BE2C (cell line): ENCODE data around the gene SUOX.
"Not testable (repeated sequence)": the region's sequence is repeated elsewhere in the genome, so short reads cannot be mapped to it uniquely, and the experiment has no call there.

ENCODE experiments used
- DNase-seq: peaks from one replicate; pipeline ENCODE4 v3.0.0-alpha.2; 2020
- H3K27me3 ChIP-seq: fragments of 250-450 bp; sonication (Bioruptor Pico); 2 replicates; pipeline ENCODE4 v1.5.1; 2020; ENCODE audit warnings: mild to moderate bottlenecking
- H3K36me3 ChIP-seq: fragments of 250-450 bp; sonication (Bioruptor Pico); 2 replicates; pipeline ENCODE4 v1.5.1; 2020; ENCODE audit warnings: mild to moderate bottlenecking
- H3K4me1 ChIP-seq: fragments of 250-450 bp; sonication (Bioruptor Pico); 2 replicates; pipeline ENCODE4 v1.5.1; 2020
- H3K4me3 ChIP-seq: 2 replicates; pipeline ENCODE4 v1.5.1; 2011; ENCODE audit warnings: low read depth, low read length
- H3K9me3 ChIP-seq: fragments of 250-450 bp; sonication (Bioruptor Pico); 2 replicates; pipeline ENCODE4 v1.5.1; 2020
- TF ChIP-seq, protein P1 (sequence below): IDR thresholded peaks from 2 replicates; pipeline ENCODE4 v1.5.1; 2012; ENCODE audit warnings: mild to moderate bottlenecking, low read depth, low read length

The SUOX gene

DNA sequence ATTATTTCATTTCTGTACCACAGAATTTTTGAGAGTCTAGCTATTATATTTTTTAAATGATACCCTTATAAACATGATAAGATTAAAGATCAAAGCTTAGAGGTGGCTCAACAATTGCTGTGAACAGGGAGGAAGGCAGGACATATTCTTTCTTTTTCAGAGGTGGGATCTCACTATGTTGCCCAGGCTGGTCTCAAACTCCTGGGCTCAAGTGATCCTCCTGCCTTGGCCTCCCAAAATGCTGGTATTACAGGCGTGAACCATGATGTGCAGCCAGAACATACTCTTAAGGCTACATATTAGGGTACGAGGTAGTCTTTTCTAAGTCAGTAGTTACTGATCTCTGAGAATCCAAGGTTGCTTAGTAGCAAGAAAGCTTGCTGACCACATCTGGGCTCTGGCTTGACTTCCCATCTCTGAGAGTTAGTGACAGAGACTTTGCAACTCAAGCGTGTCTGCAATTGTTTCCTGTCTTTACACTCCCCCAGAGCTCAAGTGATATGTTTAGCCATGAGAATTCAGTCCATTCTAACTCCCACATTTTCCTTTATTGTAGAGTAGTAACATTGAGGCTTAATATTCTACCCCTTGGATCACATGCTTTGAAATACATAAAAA lies 14.6 kb upstream of the SUOX start:
- Histone ChIP-seq H3K27me3 (no peaks in the 10 kb centered on the region), H3K36me3 (no peaks in the 10 kb centered on the region), H3K4me3 (no peak overlapping the region), H3K4me1 (no peaks in the 10 kb centered on the region), H3K9me3 (no peaks in the 10 kb centered on the region)
- TF ChIP-seq, protein P1, sequence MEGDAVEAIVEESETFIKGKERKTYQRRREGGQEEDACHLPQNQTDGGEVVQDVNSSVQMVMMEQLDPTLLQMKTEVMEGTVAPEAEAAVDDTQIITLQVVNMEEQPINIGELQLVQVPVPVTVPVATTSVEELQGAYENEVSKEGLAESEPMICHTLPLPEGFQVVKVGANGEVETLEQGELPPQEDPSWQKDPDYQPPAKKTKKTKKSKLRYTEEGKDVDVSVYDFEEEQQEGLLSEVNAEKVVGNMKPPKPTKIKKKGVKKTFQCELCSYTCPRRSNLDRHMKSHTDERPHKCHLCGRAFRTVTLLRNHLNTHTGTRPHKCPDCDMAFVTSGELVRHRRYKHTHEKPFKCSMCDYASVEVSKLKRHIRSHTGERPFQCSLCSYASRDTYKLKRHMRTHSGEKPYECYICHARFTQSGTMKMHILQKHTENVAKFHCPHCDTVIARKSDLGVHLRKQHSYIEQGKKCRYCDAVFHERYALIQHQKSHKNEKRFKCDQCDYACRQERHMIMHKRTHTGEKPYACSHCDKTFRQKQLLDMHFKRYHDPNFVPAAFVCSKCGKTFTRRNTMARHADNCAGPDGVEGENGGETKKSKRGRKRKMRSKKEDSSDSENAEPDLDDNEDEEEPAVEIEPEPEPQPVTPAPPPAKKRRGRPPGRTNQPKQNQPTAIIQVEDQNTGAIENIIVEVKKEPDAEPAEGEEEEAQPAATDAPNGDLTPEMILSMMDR: no peak
- DNase-seq: no peak

- Histone ChIP-seq H3K4me1 (no peaks in the 10 kb centered on the region), H3K36me3 (peaks cover 6% of the 10 kb centered on the region; the same call in 1 of the 2 replicates)
Measured at GRCh38 chr12:55983232-55983842, 13.7 kb upstream of the SUOX start.

DNA sequence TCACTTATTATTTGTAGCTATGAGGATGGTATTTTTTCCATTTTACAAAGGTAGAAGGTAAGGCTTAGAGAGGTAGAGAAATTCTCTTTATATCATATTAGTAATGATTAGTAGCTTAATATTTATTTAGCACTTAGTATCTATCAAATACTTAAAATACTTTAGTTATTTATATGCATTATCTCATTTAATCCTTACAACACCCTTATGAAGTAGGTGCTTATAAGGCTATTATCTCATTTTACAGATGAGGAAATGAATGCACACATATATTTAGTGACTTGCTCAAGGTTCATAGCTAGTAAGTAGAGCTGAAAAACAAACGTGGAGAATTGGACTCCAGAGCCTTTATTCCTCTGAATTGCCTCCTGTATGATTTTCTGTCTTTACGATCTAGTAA lies 12.2 kb upstream of the SUOX start:
- peaks cover 13% of the 10 kb centered on the region for H3K36me3 ChIP-seq
- no peaks in the 10 kb centered on the region for H3K4me1 ChIP-seq
- TF ChIP-seq, protein P1: no peak
- H3K9me3 ChIP-seq: no peaks in the 10 kb centered on the region
- no peaks in the 10 kb centered on the region for H3K27me3 ChIP-seq
- H3K4me3 ChIP-seq: no peak overlapping the region
- DNase-seq: no peak

More at GRCh38 chr12:55983232-55983842, 13.7 kb upstream of the SUOX start:
- no peak for DNase-seq
- H3K9me3 ChIP-seq: no peaks in the 10 kb centered on the region
- TF ChIP-seq, protein P1: no peak
- no peak overlapping the region for H3K4me3 ChIP-seq
- no peaks in the 10 kb centered on the region for H3K27me3 ChIP-seq

GRCh38 chr12:55985341-55985740 lies 11.7 kb upstream of the SUOX start:
- TF ChIP-seq, protein P1: no peak
- H3K9me3 ChIP-seq: no peaks in the 10 kb centered on the region
- no peak for DNase-seq
- H3K4me3 ChIP-seq: no peak overlapping the region
- H3K36me3 ChIP-seq: peaks cover 18% of the 10 kb centered on the region
- H3K4me1 ChIP-seq: no peaks in the 10 kb centered on the region
- no peaks in the 10 kb centered on the region for H3K27me3 ChIP-seq

GRCh38 chr12:55985976-55986375 lies 11.1 kb upstream of the SUOX start:
- H3K27me3 ChIP-seq, H3K9me3 ChIP-seq, DNase-seq, H3K4me1 ChIP-seq, H3K4me3 ChIP-seq: not testable (repeated sequence)
- H3K36me3 ChIP-seq: peaks cover 22% of the 10 kb centered on the region

- no peak for DNase-seq
- Histone ChIP-seq H3K4me3 (no peak overlapping the region), H3K27me3 (no peaks in the 10 kb centered on the region), H3K4me1 (no peaks in the 10 kb centered on the region), H3K9me3 (no peaks in the 10 kb centered on the region), H3K36me3 (peaks cover 41% of the 10 kb centered on the region)
- TF ChIP-seq, protein P1: no peak
Measured at GRCh38 chr12:55991110-55991509, 6.0 kb upstream of the SUOX start.
